Stimulated activated CD8-positive, alpha-beta memory T cell treated with anti-CD3 and anti-CD28 coated beads, Interleukin-4, amount 100 ng/mL, for 1 hour (primary cell): ENCODE results near the gene CNTNAP5.

Source experiments
- DNase-seq, 2 donors: peaks; one replicate each; pipeline ENCODE4 v3.0.0-alpha.2; 2020; ENCODE audit warnings: low read depth in 2 of 2, low spot score in 1 of 2

Gene CNTNAP5

GRCh38 chr2:124877141-124877577, 852.1 kb downstream of the CNTNAP5 start:
- no peak for DNase-seq

GRCh38 chr2:124879640-124880039, 854.6 kb downstream of the CNTNAP5 start:
- DNase-seq = no peak

GRCh38 chr2:124880995-124881394, 855.9 kb downstream of the CNTNAP5 start:
- DNase-seq = no peak

GRCh38 chr2:124882423-124882822, 857.3 kb downstream of the CNTNAP5 start:
- no peak for DNase-seq

- no peak for DNase-seq
Observed at GRCh38 chr2:124883595-124883994, 858.5 kb downstream of the CNTNAP5 start.

GRCh38 chr2:124884315-124884714, 859.2 kb downstream of the CNTNAP5 start:
- DNase-seq = no peak

GRCh38 chr2:124886216-124886615, 861.1 kb downstream of the CNTNAP5 start:
- DNase-seq = no peak

- DNase-seq = no peak
Observed at GRCh38 chr2:124887466-124887865, 862.4 kb downstream of the CNTNAP5 start.

GRCh38 chr2:124888431-124888830, 863.3 kb downstream of the CNTNAP5 start:
- DNase-seq = no peak

GRCh38 chr2:124894199-124894598, 869.1 kb downstream of the CNTNAP5 start:
- no peak for DNase-seq

GRCh38 chr2:124898827-124899226, 873.7 kb downstream of the CNTNAP5 start:
- DNase-seq = no peak

- DNase-seq = no peak
Observed at GRCh38 chr2:124908411-124908810, 883.3 kb downstream of the CNTNAP5 start.

- no peak for DNase-seq
Observed at GRCh38 chr2:124911560-124911959, 886.5 kb downstream of the CNTNAP5 start.

- DNase-seq = no peak
Observed at GRCh38 chr2:124913868-124914267, 888.8 kb downstream of the CNTNAP5 start.

- no peak for DNase-seq
Observed at GRCh38 chr2:124915567-124915966, 890.5 kb downstream of the CNTNAP5 start.

GRCh38 chr2:124919296-124919695, 894.2 kb downstream of the CNTNAP5 start:
- no peak for DNase-seq

GRCh38 chr2:124920448-124920847, 895.4 kb downstream of the CNTNAP5 start:
- no peak for DNase-seq

GRCh38 chr2:124921191-124921590, 896.1 kb downstream of the CNTNAP5 start:
- DNase-seq = no peak

- DNase-seq = no peak
Observed at GRCh38 chr2:124923097-124923496, 898.0 kb downstream of the CNTNAP5 start.

- no peak for DNase-seq
Observed at GRCh38 chr2:124933883-124934282, 908.8 kb downstream of the CNTNAP5 start.

GRCh38 chr2:124953921-124954320, 928.8 kb downstream of the CNTNAP5 start:
- no peak for DNase-seq

GRCh38 chr2:124959581-124959980, 934.5 kb downstream of the CNTNAP5 start:
- DNase-seq = no peak

GRCh38 chr2:124961132-124961531, 936.0 kb downstream of the CNTNAP5 start:
- no peak for DNase-seq
